ENCODE data around the gene RAB37. TPM values are rescaled to one million over a fixed set of nuclear protein-coding genes. Genes with fewer than 3 reads are reported as not detected.

RAB37 gene
- total RNA-seq, 1 donor from 2014 or later = not detected

DNA sequence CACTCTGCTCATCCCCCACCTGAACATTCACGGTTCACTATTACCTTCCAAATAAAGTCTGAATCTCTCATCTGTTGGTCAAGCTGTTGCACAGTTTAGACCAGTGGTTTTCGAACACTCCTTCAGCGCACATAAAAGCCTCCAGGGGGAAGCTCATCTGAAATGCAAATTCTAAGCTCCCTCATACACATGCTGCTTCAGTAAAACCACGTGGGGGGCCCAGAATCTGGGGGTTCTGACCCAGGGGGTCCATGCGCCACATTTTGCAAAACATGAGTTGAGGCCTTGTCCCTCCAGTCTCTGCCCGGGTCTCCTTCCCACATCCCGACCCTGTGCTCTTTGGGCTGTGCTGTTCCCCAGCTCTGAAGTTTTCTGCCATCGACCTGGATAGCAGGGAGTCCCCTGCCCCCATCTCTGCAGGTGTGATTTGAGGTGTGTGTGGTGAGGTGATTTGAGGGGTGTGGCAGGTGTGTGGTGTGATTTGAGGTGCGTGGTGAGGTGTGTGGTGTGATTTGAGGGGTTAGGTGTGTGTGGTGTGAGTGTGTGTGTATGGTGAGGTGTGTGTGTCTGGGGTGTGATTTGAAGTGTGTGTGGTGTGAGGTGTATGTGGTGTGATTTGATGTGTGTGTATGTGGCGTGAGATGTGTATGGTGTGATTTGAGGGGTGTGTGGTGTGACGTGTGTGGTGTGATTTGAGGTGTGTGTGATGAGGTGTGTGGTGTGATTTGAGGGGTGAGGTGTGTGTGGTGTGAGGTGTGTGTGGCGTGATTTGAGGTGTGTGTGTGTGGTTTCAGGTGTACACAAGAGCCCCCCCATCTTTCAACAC, 4.8 kb upstream of the RAB37 start:
- no peak overlapping the region for H3K4me3 ChIP-seq (ENCODE audit: low read depth, low read length)
- TF ChIP-seq, protein P1, sequence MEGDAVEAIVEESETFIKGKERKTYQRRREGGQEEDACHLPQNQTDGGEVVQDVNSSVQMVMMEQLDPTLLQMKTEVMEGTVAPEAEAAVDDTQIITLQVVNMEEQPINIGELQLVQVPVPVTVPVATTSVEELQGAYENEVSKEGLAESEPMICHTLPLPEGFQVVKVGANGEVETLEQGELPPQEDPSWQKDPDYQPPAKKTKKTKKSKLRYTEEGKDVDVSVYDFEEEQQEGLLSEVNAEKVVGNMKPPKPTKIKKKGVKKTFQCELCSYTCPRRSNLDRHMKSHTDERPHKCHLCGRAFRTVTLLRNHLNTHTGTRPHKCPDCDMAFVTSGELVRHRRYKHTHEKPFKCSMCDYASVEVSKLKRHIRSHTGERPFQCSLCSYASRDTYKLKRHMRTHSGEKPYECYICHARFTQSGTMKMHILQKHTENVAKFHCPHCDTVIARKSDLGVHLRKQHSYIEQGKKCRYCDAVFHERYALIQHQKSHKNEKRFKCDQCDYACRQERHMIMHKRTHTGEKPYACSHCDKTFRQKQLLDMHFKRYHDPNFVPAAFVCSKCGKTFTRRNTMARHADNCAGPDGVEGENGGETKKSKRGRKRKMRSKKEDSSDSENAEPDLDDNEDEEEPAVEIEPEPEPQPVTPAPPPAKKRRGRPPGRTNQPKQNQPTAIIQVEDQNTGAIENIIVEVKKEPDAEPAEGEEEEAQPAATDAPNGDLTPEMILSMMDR (conservative IDR thresholded peaks at IDR 0.05; ENCODE audit: low read depth, low read length) = no peak
- no peak for DNase-seq (ENCODE audit: low read depth)

DNA sequence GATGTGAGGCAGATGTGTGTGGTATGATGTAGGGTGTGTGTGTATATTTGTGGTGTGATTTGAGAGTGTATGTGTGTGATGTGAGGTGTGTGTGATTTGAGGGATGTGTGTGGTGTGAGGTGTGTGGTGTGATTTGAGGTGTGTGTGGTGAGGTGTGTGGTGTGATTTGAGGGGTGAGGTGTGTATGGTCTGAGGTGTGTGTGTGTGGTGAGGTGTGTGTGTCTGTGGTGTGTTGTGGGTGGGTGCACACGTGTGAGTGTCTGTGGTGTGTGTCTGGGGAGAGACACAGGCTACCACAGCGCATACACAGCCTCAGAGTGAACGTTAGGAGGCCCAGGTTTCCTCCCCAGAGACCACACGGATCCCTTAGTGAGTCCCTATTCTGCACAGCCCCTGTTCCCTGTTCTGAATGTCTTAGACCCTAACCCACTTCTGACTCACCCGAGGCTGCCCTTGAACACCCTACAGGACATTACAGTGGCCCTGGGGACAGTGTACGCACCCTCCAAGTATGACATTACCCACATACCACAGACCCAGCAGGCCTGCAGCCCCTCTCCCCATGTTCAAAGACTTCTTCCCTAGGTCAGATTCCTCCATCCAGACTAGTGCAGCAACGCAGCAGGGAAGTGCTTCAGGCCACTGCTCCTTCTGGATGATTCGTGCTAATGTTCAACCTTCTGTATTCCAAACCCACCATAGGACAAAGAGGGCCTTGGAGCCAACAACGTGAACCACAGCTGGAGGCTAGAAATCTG, 3.5 kb upstream of the RAB37 start:
- DNase-seq (ENCODE audit: low read depth) = no peak
- no peak overlapping the region for H3K4me3 ChIP-seq (ENCODE audit: low read depth, low read length)
- TF ChIP-seq, protein P1 (conservative IDR thresholded peaks at IDR 0.05; ENCODE audit: low read depth, low read length) = no peak

DNA sequence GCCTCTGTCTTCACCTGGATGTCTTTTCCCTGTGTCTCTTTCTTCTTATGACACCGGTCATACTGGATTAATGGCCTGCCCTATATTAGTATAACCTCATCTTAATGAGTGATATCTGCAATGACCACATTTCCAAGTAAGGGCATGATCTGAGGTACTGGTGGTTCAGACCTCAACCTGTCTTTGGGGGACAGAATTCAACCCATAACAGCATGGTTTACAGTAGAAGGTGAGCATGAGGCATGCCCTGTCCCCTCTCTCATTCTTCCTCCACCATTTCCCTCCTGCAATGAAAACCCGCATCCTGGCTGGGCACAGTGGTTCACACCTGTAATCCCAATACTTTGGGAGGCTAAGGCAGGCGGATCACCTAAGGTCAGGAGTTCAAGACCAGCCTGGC, 2.8 kb upstream of the RAB37 start:
- TF ChIP-seq, protein P1 (conservative IDR thresholded peaks at IDR 0.05; ENCODE audit: low read depth, low read length) = no peak
- H3K4me3 ChIP-seq (ENCODE audit: low read depth, low read length) = no peak overlapping the region
- no peak for DNase-seq (ENCODE audit: low read depth)

DNA sequence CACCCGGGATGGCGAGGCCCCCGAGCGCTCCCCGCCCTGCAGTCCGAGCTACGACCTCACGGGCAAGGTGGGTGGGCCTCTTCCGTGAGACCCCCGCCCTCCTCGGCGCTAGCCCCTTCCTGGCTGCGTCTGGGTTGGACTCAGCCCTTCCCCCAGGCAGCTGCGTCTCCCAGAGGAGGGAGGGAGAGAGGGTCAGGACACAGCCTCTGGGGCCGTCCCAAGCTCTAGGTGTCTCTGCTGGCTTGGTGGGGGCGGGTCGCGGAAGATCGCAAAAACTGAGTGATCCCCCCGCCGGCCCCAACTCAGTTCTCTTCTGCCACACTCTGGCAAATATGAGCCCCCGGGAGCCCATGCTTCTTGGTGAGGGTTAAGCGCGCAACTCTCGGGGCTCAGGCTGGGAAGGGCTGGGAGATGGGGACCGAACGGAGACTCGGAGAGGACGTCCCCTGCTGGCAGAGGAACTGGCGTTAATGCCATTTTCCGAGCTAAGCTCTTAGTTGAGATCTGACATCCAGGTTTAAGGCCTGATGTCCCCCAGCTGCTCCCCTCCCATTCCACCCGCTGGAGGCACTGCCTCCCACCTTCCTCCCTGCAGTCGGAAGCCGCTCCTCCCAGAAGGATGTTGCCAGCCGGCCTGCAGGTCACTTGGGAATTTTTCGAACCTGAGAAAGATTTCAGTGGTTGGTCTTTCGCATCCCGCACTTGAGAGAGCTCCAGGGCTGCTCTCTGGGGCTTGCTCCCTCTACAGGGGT, 419 bp downstream of the RAB37 start:
- no peak overlapping the region for H3K4me3 ChIP-seq (ENCODE audit: low read depth, low read length)
- TF ChIP-seq, protein P1 (conservative IDR thresholded peaks at IDR 0.05; ENCODE audit: low read depth, low read length) = peak; percentile 51
- no peak for DNase-seq (ENCODE audit: low read depth)

DNA sequence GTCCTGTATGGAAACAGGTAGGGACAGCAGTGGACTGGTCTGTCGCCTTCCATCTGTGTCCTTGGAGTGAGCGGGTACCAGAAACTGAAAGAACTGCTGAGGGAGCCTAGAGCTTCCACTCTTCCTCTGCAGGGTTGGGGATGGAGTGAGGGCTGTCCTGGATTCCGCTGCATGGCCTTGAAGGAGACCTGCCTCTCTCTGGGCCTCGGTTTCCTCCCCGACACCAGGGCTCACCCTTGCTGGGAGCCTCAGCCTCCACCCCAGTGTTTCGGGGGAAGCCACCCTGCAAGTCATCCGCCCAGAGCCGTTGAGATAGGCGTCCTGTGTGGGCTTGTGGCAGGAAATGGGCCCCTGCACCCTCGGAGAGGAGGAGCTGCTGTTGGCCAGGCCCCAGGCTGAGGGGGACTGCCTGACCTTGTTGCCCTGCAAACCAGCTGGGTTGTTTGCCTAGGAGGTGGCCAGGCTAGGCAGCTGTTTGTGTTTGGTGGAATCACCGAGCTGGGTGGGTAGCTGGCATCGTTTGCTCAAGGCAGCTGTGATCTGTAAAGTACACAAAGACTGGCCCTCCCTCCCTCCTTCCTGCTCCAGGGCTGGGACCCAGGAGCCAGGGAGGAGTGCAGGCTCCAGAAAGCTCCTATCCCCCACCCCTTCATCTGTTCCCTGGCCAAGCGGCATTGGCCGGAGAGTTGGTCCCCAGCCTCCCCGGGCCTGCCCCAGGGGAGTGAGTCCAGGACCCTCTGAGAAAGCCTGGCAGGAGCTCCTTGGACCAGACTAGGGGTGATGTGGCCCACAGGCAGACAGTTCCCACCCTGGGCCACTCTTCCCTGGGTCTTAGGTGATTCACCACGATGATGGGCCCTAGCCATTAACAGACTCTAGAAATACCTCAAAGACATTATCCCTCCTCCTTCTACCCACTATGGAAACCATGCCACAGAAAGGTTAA, 1.3 kb downstream of the RAB37 start:
- no peak overlapping the region for H3K4me3 ChIP-seq (ENCODE audit: low read depth, low read length)
- DNase-seq (ENCODE audit: low read depth) = no peak
- TF ChIP-seq, protein P1 (conservative IDR thresholded peaks at IDR 0.05; ENCODE audit: low read depth, low read length) = no peak

DNA sequence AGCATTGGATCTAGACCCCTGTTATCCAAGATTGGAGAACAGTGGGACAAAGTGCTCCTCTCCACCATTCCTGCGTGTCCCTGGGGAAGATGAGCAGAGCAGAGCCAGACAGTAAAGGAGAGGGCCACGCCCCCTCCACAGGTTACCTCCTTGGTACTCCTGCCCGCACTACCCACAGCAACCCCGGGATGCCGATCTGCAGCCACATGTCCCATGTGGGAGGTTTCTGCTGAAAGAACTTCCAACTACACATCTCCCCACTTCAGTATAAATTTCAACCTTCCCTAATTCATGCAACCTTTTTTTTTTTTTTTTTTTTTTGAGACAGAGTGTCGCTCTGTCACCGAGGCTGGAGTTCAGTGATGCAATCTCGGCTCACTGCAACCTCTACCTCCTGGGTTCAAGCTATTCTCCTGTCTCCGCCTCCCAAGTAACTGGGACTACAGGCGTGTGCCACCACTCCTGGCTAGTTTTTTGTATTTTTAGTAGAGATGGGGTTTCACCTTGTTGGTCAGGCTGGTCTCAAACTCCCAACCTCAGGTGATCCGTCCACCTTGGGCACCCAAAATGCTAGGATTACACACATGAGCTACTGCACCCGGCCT, 2.3 kb downstream of the RAB37 start:
- TF ChIP-seq, protein P1 (conservative IDR thresholded peaks at IDR 0.05; ENCODE audit: low read depth, low read length) = no peak
- no peak for DNase-seq (ENCODE audit: low read depth)
- H3K4me3 ChIP-seq (ENCODE audit: low read depth, low read length) = no peak overlapping the region
